ENCODE data around the gene PLCD3. TPM values are rescaled to one million over a fixed set of nuclear protein-coding genes. Genes with fewer than 3 reads are reported as not detected.

The PLCD3 gene
- total and polyA plus RNA-seq, 2 of the 8 experiments (the other 6 are each of a cell fraction or from before 2014, with no cell fraction given) = 26.5 to 48.1 TPM

GRCh38 chr17:45106096-45106495 is 26.2 kb downstream of the PLCD3 start:
- DNase-seq (ENCODE audit: low read depth in 1 of 2, low spot score in 2 of 2) (no peak), FAIRE-seq (no peak)
- Histone ChIP-seq H3K9ac (replicated peaks in 1 of 4; ENCODE audit: extremely low read depth in 1 of 4, low read depth in 3 of 4, low read length in 3 of 4) (no peak overlapping the region), H4K8ac (ENCODE audit: extremely low read depth, insufficient read depth, low read length) (no peak overlapping the region; the same call in 1 of the 2 replicates), H3K56ac (replicated peaks; ENCODE audit: insufficient read length, low read depth, low read length) (no peak overlapping the region), H2AK5ac (ENCODE audit: low read depth, low read length) (no peak overlapping the region), H3K79me2 (ENCODE audit: control insufficient read depth in 1 of 2, insufficient read depth in 2 of 2, low read length in 2 of 2) (no peaks in the 10 kb centered on the region), H3K27ac (ENCODE audit: low read depth, low read length) (no peak overlapping the region), H4K91ac (replicated peaks; ENCODE audit: insufficient read length, low read length) (no peak overlapping the region), H3K14ac (ENCODE audit: insufficient read length) (no peak overlapping the region), H3K18ac (ENCODE audit: extremely low read depth, low read length) (no peak overlapping the region), H3K36me3 (ENCODE audit: control insufficient read depth in 2 of 4, insufficient read depth in 4 of 4, low read length in 3 of 4) (peaks cover 44 to 74% (median 61%) of the 10 kb centered on the region in 4 experiments), H3K23ac (ENCODE audit: insufficient read length) (no peak overlapping the region), H3K4me1 (replicated peaks in 1 of 4; ENCODE audit: control insufficient read depth in 3 of 4, insufficient read depth in 4 of 4, low read length in 3 of 4) (no peaks in the 10 kb centered on the region), H2BK20ac (ENCODE audit: low read length) (no peak overlapping the region), H3K4me3 (ENCODE audit: extremely low read depth in 1 of 4, insufficient read depth in 2 of 4, low read depth in 3 of 4, low read length in 4 of 4) (no peak overlapping the region), H3K4ac (replicated peaks; ENCODE audit: insufficient read length, low read depth, low read length) (no peak overlapping the region), H2BK12ac (ENCODE audit: low read depth, low read length) (no peak overlapping the region), H4K5ac (ENCODE audit: insufficient read length, low read depth, low read length) (no peak overlapping the region), H2AFZ (ENCODE audit: low read length) (no peak overlapping the region), H2BK15ac (ENCODE audit: low read length) (no peak overlapping the region), H2BK5ac (ENCODE audit: low read depth, low read length) (no peak overlapping the region), H3K23me2 (ENCODE audit: low read depth, low read length) (no peaks in the 10 kb centered on the region), H3K4me2 (ENCODE audit: insufficient read depth in 1 of 2, low read depth in 2 of 2, low read length in 2 of 2) (no peak overlapping the region), H3K79me1 (ENCODE audit: low read depth, low read length) (no peaks in the 10 kb centered on the region; the same call in 1 of the 2 replicates), H2BK120ac (replicated peaks; ENCODE audit: low read depth, low read length) (no peak overlapping the region), H3K27me3 (replicated peaks in 1 of 4; ENCODE audit: control insufficient read depth in 3 of 4, extremely low read depth in 1 of 4, insufficient read depth in 3 of 4, low read length in 3 of 4) (no peaks in the 10 kb centered on the region), H4K20me1 (replicated peaks in 1 of 2; ENCODE audit: control insufficient read depth in 1 of 2, insufficient read depth in 2 of 2, low read length in 2 of 2) (peaks cover 6 to 8% of the 10 kb centered on the region in 2 experiments), H3K9me3 (ENCODE audit: insufficient read depth in 2 of 2, low read depth in 1 of 2, low read length in 1 of 2) (no peaks in the 10 kb centered on the region)
- no peak for TF ChIP-seq PHF8 (conservative IDR thresholded peaks at IDR 0.05; ENCODE audit: low read depth, low read length)
- WGBS, 2 experiments (ENCODE audit: extremely low coverage in 1 of 2, insufficient coverage in 1 of 2, insufficient read length in 1 of 2, insufficient replicate concordance in 2 of 2, low coverage in 1 of 2, low lambda C conversion rate in 2 of 2, missing lambda C conversion rate in 1 of 2) = 85% methylated on average over 5 of the region's 5 CpGs; no CpG with 5 or more reads in 1 of the 2 experiments
- POLR2A ChIA-PET (ENCODE audit: partially characterized antibody) = interaction anchor here (0.9 to 2.0 kb wide), 4 partner anchors 8 to 13 kb away, joined by 3 to 5 read pairs (median 4); no protein-coding TSS in a partner anchor
- CTCF ChIA-PET (ENCODE audit: partially characterized antibody) = interaction anchor here (0.7 to 8.1 kb wide), 9 partner anchors 8 to 195 kb away, joined by 3 to 67 read pairs (median 6); partner anchors contain the start of gene ACBD4
